Muscle of back (tissue), 11 donors: Measurements from ENCODE around the gene COMMD2. TPM values are rescaled to one million over a fixed set of nuclear protein-coding genes. Genes with fewer than 3 reads are reported as not detected.

Experiments
- DNase-seq, 3 donors: peaks; one replicate each; pipeline versions ENCODE4 v3.0.0 to v3.0.0-alpha.2; 2013
- polyA plus RNA-seq, 10 donors: library from polyadenylated mRNA; unstranded; fragments of 120-200 nt; gene quantifications; one replicate each; pipeline ENCODE4 v1.2.1, GENCODE V29; 2013; ENCODE audit not compliant: insufficient read length in 10 of 10

The COMMD2 gene
- polyA plus RNA-seq, 10 donors: 27.7 to 39.9 (median 36.3) TPM

GRCh38 chr3:149767720-149768119 lies 15.4 kb upstream of the COMMD2 start:
- DNase-seq: no peak

GRCh38 chr3:149765762-149766334 lies 13.6 kb upstream of the COMMD2 start:
- DNase-seq: peak in 2 of 3 donors; percentile 23 to 48

- no peak for DNase-seq
Observed at GRCh38 chr3:149764302-149764701, 12.0 kb upstream of the COMMD2 start.

- no peak for DNase-seq
Observed at GRCh38 chr3:149763565-149764195, 11.4 kb upstream of the COMMD2 start.

GRCh38 chr3:149753717-149754116 lies 1.4 kb upstream of the COMMD2 start:
- no peak for DNase-seq

GRCh38 chr3:149752788-149753136 lies 473 bp upstream of the COMMD2 start:
- no peak for DNase-seq

GRCh38 chr3:149751551-149751950 lies 738 bp downstream of the COMMD2 start:
- DNase-seq: no peak

- DNase-seq: no peak
Observed at GRCh38 chr3:149744606-149745005, 7.7 kb downstream of the COMMD2 start.

GRCh38 chr3:149744151-149744550 lies 8.1 kb downstream of the COMMD2 start:
- DNase-seq: no peak

GRCh38 chr3:149739396-149739795 lies 12.9 kb downstream of the COMMD2 start:
- DNase-seq: no peak

- DNase-seq: no peak
Observed at GRCh38 chr3:149738876-149739275, 13.4 kb downstream of the COMMD2 start.

GRCh38 chr3:149736953-149737205 lies 15.4 kb downstream of the COMMD2 start:
- DNase-seq: no peak

- no peak for DNase-seq
Observed at GRCh38 chr3:149736175-149736952, 15.9 kb downstream of the COMMD2 start.

- no peak for DNase-seq
Observed at GRCh38 chr3:149732234-149732633, 20.1 kb downstream of the COMMD2 start.

GRCh38 chr3:149727656-149728055 lies 24.6 kb downstream of the COMMD2 start:
- no peak for DNase-seq

- DNase-seq: no peak
Observed at GRCh38 chr3:149726716-149727407, 25.4 kb downstream of the COMMD2 start.

GRCh38 chr3:149723781-149724180 lies 28.5 kb downstream of the COMMD2 start:
- DNase-seq: no peak

- no peak for DNase-seq
Observed at GRCh38 chr3:149720918-149721317, 31.4 kb downstream of the COMMD2 start.

GRCh38 chr3:149717391-149718056 lies 34.8 kb downstream of the COMMD2 start:
- DNase-seq: peak; percentile 58 to 84 (median 61)

GRCh38 chr3:149716984-149717383 lies 35.3 kb downstream of the COMMD2 start:
- no peak for DNase-seq

- no peak for DNase-seq
Observed at GRCh38 chr3:149715247-149715646, 37.0 kb downstream of the COMMD2 start.
